HepG2 (cell line): ENCODE data around the gene ALDH3B1. TPM values are rescaled to one million over a fixed set of nuclear protein-coding genes. Genes with fewer than 3 reads are reported as not detected.
A peak's percentile ranks its signal among the peaks of the same experiment; 100 is the strongest.

Experiments
- MYC ChIP-seq: sonication (generic); formaldehyde crosslinking; IDR thresholded peaks from 2 replicates; pipeline ENCODE4 v1.9.0; 2021; ENCODE audit warnings: missing genetic modification reagents, borderline replicate concordance
- RARA ChIP-seq: IDR thresholded peaks from 2 replicates; pipeline ENCODE4 v1.6.1; 2016; ENCODE audit warnings: missing genetic modification reagents, missing compliant biosample characterization
- SALL1 ChIP-seq: sonication (generic); formaldehyde crosslinking; IDR thresholded peaks from 2 replicates; pipeline ENCODE4 v1.8.0; 2022; ENCODE audit warnings: mild to moderate bottlenecking, missing genetic modification reagents
- SMC3 ChIP-seq: IDR thresholded peaks from 2 replicates; pipeline ENCODE4 v1.6.1; 2011; ENCODE audit warnings: low read length, improper control_type of control experiment
- STAG1 ChIP-seq: sonication (generic); formaldehyde crosslinking; IDR thresholded peaks from 2 replicates; pipeline ENCODE4 v1.4.0; 2020; ENCODE audit warnings: missing genetic modification reagents
- ZBTB4 ChIP-seq: sonication (generic); formaldehyde crosslinking; IDR thresholded peaks from 2 replicates; pipeline ENCODE4 v1.4.0; 2020; ENCODE audit warnings: missing genetic modification reagents, mild to moderate bottlenecking, borderline replicate concordance
- ZBTB8A ChIP-seq: sonication (generic); formaldehyde crosslinking; IDR thresholded peaks from 2 replicates; pipeline ENCODE4 v1.4.0; 2020; ENCODE audit warnings: mild to moderate bottlenecking, low read depth, missing genetic modification reagents, borderline replicate concordance
- ZNF407 ChIP-seq: sonication (generic); formaldehyde crosslinking; IDR thresholded peaks from one replicate; pipeline ENCODE4 v1.5.1; 2020; ENCODE audit warnings: mild to moderate bottlenecking, missing genetic modification reagents; ENCODE audit errors: not compliant biosample characterization
- ZNF510 ChIP-seq: sonication (generic); formaldehyde crosslinking; IDR thresholded peaks from 2 replicates; pipeline ENCODE4 v1.4.0; 2020; ENCODE audit warnings: low read depth, mild to moderate bottlenecking, missing genetic modification reagents
- ZNF761 ChIP-seq: sonication (generic); formaldehyde crosslinking; conservative IDR thresholded peaks from 2 replicates; pipeline ENCODE4 v1.4.0; 2020; ENCODE audit warnings: mild to moderate bottlenecking, missing genetic modification reagents
- polyA plus RNA-seq, 8 experiments: library from polyadenylated mRNA; depleted of rRNA in 3 of 8; stranded (reverse) in 7 of 8; unstranded in 1 of 8; fragments of >200 nt; fragmentation: Illumina TruSeq in 4 of 8; extraction: Trizol in 4 of 8; gene quantifications; 2 replicates each; pipeline versions ENCODE4 v1.2.1 to v1.2.3, GENCODE V29; 2011 to 2016; ENCODE audit warnings: low read depth in 4 of 8, missing spikeins in 1 of 8, mixed read lengths in 1 of 8; ENCODE audit not compliant: insufficient read depth in 1 of 8
- total RNA-seq, 5 experiments: library from RNA; depleted of rRNA; stranded (reverse); fragments of >200 nt; fragmentation: Illumina TruSeq; extraction: Trizol; gene quantifications; 2 replicates each; pipeline ENCODE4 v1.2.3, GENCODE V29; 2016; ENCODE audit warnings: low read depth in 1 of 5
- TF ChIP-seq, protein P1 (sequence below): sonication (generic); formaldehyde crosslinking; IDR thresholded peaks from 2 replicates; pipeline ENCODE4 v1.8.1; 2023; ENCODE audit warnings: mild to moderate bottlenecking, inconsistent platforms, moderate library complexity, missing genetic modification reagents, borderline replicate concordance
- TF ChIP-seq, protein P2 (sequence below): sonication (generic); formaldehyde crosslinking; IDR thresholded peaks from 2 replicates; pipeline ENCODE4 v1.5.0; 2020; ENCODE audit warnings: mild to moderate bottlenecking, missing genetic modification reagents, borderline replicate concordance

The ALDH3B1 gene
- total and polyA plus RNA-seq, 2 of the 13 experiments (the other 11 are each of a cell fraction or from before 2014, with no cell fraction given), result 4.0 to 6.7 TPM

- TF ChIP-seq ZBTB4 (CRISPR knock-in tag), result 0 out of 2 replicates have a peak, but pooled peaks have one; percentile 10
- TF ChIP-seq STAG1 (CRISPR knock-in tag), result peak; percentile 67
- TF ChIP-seq SALL1, result peak; percentile 45
- TF ChIP-seq, protein P1, sequence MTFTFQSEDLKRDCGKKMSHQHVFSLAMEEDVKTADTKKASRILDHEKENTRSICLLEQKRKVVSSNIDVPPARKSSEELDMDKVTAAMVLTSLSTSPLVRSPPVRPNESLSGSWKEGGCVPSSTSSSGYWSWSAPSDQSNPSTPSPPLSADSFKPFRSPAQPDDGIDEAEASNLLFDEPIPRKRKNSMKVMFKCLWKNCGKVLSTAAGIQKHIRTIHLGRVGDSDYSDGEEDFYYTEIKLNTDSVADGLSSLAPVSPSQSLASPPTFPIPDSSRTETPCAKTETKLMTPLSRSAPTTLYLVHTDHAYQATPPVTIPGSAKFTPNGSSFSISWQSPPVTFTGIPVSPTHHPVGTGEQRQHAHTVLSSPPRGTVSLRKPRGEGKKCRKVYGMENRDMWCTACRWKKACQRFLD (CRISPR knock-in tag), result no peak
- peak; percentile 79; the same call in 1 of the 2 replicates for TF ChIP-seq MYC
- TF ChIP-seq SMC3, result peak; percentile 39
- TF ChIP-seq, protein P2, sequence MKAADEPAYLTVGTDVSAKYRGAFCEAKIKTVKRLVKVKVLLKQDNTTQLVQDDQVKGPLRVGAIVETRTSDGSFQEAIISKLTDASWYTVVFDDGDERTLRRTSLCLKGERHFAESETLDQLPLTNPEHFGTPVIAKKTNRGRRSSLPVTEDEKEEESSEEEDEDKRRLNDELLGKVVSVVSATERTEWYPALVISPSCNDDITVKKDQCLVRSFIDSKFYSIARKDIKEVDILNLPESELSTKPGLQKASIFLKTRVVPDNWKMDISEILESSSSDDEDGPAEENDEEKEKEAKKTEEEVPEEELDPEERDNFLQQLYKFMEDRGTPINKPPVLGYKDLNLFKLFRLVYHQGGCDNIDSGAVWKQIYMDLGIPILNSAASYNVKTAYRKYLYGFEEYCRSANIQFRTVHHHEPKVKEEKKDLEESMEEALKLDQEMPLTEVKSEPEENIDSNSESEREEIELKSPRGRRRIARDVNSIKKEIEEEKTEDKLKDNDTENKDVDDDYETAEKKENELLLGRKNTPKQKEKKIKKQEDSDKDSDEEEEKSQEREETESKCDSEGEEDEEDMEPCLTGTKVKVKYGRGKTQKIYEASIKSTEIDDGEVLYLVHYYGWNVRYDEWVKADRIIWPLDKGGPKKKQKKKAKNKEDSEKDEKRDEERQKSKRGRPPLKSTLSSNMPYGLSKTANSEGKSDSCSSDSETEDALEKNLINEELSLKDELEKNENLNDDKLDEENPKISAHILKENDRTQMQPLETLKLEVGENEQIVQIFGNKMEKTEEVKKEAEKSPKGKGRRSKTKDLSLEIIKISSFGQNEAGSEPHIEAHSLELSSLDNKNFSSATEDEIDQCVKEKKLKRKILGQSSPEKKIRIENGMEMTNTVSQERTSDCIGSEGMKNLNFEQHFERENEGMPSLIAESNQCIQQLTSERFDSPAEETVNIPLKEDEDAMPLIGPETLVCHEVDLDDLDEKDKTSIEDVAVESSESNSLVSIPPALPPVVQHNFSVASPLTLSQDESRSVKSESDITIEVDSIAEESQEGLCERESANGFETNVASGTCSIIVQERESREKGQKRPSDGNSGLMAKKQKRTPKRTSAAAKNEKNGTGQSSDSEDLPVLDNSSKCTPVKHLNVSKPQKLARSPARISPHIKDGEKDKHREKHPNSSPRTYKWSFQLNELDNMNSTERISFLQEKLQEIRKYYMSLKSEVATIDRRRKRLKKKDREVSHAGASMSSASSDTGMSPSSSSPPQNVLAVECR (CRISPR knock-in tag), result peak; percentile 50; the same call in 1 of the 2 replicates
- 0 out of 2 replicates have a peak, but pooled peaks have one; percentile 33 for TF ChIP-seq ZNF510 (CRISPR knock-in tag)
- peak; percentile 28; the same call in 1 of the 2 replicates for TF ChIP-seq RARA (CRISPR knock-in tag)
- TF ChIP-seq ZNF761 (CRISPR knock-in tag), result no peak
- no peak for TF ChIP-seq ZBTB8A (CRISPR knock-in tag)
- no peak for TF ChIP-seq ZNF407 (CRISPR knock-in tag)
Observed at GRCh38 chr11:68020575-68020974, 10.4 kb downstream of the ALDH3B1 start (continued).
